ENCODE measurements around the gene GJC2.
"Not testable (repeated sequence)": the region's sequence is repeated elsewhere in the genome, so short reads cannot be mapped to it uniquely, and the experiment has no call there.

The GJC2 gene

GRCh38 chr1:228163776-228164519, 14.2 kb downstream of the GJC2 start:
- no peaks in the 10 kb centered on the region for H3K36me3 Mint-ChIP-seq (ENCODE audit: low read depth)
- no peak for DNase-seq
- H3K27ac Mint-ChIP-seq = peak overlapping the region; percentile 96
- H3K4me1 Mint-ChIP-seq = peaks cover 34% of the 10 kb centered on the region
- no peaks in the 10 kb centered on the region for H3K9me3 Mint-ChIP-seq
- H3K4me3 Mint-ChIP-seq = peak overlapping the region; percentile 86
- no peaks in the 10 kb centered on the region for H3K27me3 Mint-ChIP-seq
- no peak for ATAC-seq

DNA sequence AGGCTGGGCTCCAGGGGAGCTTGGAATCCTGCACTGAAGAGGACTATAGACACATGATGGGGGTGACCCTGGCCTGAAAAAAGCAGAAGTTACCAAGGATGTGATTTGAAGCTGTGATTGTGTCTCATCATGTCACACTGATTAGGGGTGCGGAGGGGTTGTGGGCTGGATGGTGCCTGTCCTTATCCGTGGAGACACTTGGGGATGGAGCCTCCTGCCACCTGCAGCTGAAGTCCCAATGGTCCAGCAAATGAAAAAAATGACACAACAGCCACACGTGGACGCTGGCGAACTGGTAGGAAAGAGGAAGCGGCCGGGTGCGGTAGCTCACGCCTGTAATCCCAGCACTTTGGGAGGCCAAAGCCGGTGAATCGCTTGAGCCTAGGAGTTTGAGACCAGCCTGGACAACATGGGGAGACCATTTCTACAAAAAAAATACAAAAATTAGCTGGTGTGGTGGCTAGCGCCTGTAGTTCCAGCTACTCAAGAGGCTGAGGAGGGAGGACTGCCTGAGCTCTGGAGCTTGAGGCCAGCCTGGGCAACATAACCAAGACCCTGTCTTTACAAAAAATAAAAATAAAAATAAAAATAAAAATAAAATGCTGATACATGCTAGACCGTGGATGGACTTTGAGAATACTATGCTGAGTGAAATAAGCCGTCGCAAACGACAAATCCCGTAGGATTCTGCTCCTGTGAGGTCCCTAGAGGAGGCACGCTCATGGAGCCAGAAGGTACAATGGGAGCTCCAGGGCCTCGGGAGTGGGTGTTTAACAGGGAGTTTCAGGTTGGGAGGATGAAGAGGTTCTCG, 15.0 kb downstream of the GJC2 start:
- Mint-ChIP-seq H3K4me3 (peak overlapping the region; percentile 86), H3K9me3 (no peaks in the 10 kb centered on the region), H3K4me1 (peaks cover 34% of the 10 kb centered on the region), H3K36me3 (ENCODE audit: low read depth) (no peaks in the 10 kb centered on the region), H3K27ac (peak overlapping the region; percentile 96), H3K27me3 (no peaks in the 10 kb centered on the region)
- DNase-seq = no peak
- no peak for ATAC-seq

DNA sequence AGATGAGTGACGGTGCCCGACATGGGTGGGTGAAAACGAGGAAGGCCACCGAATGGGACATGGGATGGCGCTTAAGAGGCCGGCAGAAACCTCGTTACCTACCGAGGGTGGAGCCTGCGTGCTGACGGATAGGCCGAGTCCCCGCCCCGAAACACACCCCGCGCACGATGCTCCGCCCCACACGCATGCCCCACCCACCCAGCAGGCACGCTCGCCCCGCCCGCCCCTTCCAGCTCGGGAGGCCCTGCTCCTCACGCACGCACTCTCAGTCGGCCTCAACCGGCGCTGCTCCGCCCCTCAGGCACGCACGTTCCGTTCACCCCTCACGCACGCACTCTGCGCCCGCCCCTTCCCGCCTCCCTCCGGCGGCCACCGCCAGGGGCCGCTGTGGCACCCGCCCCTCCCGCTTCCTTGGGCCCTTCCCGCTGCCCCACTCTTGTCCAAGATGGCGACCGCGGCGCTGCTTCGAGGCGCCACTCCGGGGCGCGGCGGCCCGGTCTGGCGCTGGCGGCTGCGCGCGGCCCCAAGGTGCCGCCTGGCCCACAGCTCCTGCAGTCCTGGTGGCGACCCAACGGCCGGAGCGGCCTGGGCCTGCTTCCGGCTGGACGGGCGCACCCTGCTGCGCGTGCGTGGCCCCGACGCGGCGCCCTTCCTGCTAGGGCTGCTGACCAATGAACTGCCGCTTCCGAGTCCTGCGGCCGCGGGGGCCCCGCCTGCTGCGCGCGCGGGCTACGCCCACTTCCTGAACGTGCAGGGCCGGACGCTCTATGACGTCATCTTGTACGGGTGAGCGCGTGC, 15.8 kb downstream of the GJC2 start, which contains the start of gene IBA57:
Gene IBA57, plus strand, starts transcription at position 433 of the 798 bp plus-strand sequence. Its CDS starts 13 bp downstream, at position 446.
- Mint-ChIP-seq H3K27me3 (no peaks in the 10 kb centered on the region), H3K4me3 (peak within 1 kb of the TSS; percentile 86), H3K36me3 (ENCODE audit: low read depth) (no peaks in the 10 kb centered on the region), H3K27ac (peak within 1 kb of the TSS; percentile 96), H3K4me1 (peaks cover 34% of the 10 kb centered on the region), H3K9me3 (no peaks in the 10 kb centered on the region)
- DNase-seq (peak; percentile 99), ATAC-seq (peak; percentile 89)

DNA sequence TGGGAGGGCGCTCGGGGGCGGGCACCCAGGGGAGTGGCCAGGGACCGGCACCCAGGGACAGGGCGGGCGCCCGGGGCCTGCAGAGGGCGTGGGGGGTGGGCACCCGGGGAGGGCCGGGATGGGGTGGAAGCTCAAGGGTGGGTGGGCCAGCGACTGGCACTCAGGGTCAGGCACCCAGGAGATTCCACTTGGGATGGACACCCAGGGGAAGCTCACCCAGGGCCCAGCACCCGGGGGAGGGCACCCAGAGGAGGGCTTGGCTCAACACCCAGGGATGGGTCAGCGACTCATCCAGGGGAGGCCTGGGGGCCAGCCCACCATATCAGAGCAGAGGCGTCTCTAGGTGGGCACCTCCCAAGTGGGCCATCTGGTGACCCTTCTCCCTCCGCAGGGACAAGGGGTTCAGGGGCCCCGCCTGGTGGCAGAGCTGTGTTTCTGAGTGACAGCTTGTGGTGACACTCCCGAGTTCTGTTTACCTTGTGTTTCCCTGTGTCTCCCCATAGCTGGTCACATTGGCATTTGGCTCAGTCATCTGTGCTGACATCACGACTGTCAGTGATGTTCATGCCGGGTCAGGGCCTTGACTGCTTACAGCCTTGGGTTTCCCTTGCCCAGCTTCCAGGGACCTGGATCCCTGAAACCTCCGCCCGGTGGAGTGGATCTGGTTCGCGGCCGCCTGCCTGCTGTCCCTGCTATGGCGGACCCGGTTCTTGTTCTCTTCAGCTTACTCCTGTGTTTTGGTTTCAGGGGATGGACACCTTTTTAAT, 16.6 kb downstream of the GJC2 start:
- peak; percentile 80 for ATAC-seq
- H3K9me3 Mint-ChIP-seq = no peaks in the 10 kb centered on the region
- H3K4me1 Mint-ChIP-seq = peaks cover 34% of the 10 kb centered on the region
- no peaks in the 10 kb centered on the region for H3K36me3 Mint-ChIP-seq (ENCODE audit: low read depth)
- H3K27ac Mint-ChIP-seq = peak overlapping the region; percentile 68
- no peaks in the 10 kb centered on the region for H3K27me3 Mint-ChIP-seq
- peak overlapping the region; percentile 86 for H3K4me3 Mint-ChIP-seq
- DNase-seq = peak; percentile 62

DNA sequence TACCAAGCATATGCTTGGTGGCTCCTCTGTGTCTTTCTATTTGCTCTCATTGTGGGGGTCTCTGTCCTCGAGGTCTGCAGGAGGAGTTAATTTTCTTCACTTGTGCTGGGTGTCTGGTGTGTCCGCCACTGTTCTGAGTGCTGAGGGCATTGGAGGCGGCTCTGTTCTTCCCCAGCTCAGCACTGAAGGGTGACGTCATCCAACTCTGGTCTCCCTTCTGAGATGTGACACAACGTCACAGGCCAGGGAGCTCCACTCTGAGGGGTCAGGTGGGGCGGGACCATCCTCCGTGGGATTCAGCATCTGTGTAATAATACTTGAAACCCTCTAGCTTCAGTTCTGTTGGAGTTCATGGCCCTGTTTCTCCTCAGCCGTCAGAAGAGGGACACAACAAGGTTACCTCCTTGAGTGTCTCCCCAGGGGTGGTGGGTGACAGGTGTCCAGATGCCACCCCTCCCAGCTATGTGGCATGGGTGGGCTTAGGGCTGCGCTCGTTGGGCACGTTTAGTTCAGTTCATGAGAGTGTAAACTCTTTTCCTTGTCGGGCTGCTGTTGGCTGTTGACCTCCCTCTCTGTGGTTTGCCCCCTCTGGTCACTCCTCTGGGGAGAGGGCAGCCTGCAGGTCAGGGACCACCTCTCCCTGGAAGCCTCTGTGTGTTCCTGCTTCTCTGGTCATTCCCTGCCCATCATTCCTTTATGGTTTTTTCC, 19.0 kb downstream of the GJC2 start:
- H3K4me3 Mint-ChIP-seq = no peak overlapping the region

GRCh38 chr1:228169345-228169744, 19.6 kb downstream of the GJC2 start:
- ATAC-seq = no peak
- Mint-ChIP-seq H3K36me3 (ENCODE audit: low read depth) (no peaks in the 10 kb centered on the region), H3K4me3 (no peak overlapping the region), H3K27ac (no peak overlapping the region), H3K27me3 (no peaks in the 10 kb centered on the region), H3K4me1 (peaks cover 20% of the 10 kb centered on the region), H3K9me3 (no peaks in the 10 kb centered on the region)
- no peak for DNase-seq

More for the DNA sequence above, 19.0 kb downstream of the GJC2 start:
- H3K27me3 Mint-ChIP-seq = no peaks in the 10 kb centered on the region
- no peak for DNase-seq
- no peaks in the 10 kb centered on the region for H3K36me3 Mint-ChIP-seq (ENCODE audit: low read depth)
- H3K4me1 Mint-ChIP-seq = peaks cover 26% of the 10 kb centered on the region
- H3K9me3 Mint-ChIP-seq = no peaks in the 10 kb centered on the region
- no peak overlapping the region for H3K27ac Mint-ChIP-seq
- no peak for ATAC-seq

DNA sequence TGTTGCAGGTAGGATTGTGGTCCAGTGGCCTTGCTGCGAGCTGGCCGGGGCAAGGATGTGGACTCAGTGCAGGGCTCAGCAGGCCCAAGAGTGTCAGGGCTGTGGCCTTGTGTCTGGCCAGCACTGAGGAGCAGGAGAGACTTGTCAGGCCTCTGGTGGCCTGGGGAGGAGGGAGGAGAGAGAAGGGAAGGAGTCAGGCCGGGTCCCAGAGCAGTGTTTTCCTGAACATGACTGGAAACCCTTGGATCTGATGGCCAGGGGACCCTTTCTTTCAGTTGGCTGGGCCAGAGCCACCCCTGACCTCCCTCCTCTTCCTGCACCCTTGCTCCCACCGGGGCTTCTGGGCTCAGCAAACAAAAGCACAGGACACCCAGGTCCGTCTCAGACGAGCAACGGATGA, 20.9 kb downstream of the GJC2 start:
- Mint-ChIP-seq H3K27ac (no peak overlapping the region), H3K9me3 (no peaks in the 10 kb centered on the region), H3K4me1 (peaks cover 12% of the 10 kb centered on the region), H3K4me3 (no peak overlapping the region), H3K27me3 (no peaks in the 10 kb centered on the region), H3K36me3 (ENCODE audit: low read depth) (no peaks in the 10 kb centered on the region)
- ATAC-seq (no peak), DNase-seq (no peak)

- H3K4me3 Mint-ChIP-seq = no peak overlapping the region
- DNase-seq (no peak), ATAC-seq (no peak)
- no peaks in the 10 kb centered on the region for H3K9me3 Mint-ChIP-seq
- no peaks in the 10 kb centered on the region for H3K27me3 Mint-ChIP-seq
- H3K36me3 Mint-ChIP-seq (ENCODE audit: low read depth) = no peaks in the 10 kb centered on the region
- no peak overlapping the region for H3K27ac Mint-ChIP-seq
- peaks cover 12% of the 10 kb centered on the region for H3K4me1 Mint-ChIP-seq
Measured at GRCh38 chr1:228171221-228171891, 21.6 kb downstream of the GJC2 start.

DNA sequence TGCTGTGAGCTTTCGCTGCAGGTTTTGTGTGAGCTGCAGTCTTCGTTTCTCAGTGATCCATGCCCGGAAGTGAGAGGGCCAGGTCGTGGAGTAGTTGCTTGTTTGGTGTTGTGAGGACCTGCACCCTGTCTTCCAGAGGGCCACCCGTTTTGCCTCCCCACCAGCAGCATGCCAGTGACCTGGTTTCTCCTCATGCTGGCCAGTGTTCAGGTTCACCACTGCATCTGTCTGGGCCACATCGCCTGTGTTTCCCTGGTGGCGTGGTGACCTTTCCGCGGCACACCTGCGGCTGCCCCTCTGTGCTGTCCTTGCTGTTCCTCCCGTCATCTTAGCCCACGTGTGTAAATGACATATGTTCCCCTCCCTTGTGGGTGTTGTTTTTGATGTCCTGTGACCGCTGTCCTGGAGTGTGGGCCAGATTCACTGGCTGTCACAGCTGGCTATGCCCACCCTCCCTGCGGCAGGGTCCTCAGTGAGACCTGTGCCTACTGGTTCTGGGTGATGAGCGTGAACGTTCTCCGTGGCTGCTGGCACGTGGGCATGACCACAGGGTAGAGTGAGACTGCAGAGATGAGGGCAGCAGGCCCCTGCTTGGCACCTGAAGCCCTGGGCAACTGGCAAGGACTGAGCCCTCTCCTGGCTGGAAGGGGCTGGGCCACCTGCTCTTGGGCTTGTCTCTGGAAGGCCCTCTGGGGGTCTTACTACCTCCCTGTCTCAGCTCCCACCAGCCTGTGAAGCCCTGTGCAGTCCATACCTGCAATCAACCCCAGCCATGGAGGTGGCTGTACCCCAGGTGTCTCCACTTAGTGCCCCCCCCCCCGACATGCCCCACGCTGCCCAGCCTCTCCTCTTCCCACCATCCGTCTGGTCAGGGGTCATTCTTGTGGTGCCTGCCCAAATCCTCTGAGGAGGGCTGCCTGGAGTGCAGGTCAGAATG, 23.1 kb downstream of the GJC2 start:
- no peak for ATAC-seq
- no peak overlapping the region for H3K27ac Mint-ChIP-seq

DNA sequence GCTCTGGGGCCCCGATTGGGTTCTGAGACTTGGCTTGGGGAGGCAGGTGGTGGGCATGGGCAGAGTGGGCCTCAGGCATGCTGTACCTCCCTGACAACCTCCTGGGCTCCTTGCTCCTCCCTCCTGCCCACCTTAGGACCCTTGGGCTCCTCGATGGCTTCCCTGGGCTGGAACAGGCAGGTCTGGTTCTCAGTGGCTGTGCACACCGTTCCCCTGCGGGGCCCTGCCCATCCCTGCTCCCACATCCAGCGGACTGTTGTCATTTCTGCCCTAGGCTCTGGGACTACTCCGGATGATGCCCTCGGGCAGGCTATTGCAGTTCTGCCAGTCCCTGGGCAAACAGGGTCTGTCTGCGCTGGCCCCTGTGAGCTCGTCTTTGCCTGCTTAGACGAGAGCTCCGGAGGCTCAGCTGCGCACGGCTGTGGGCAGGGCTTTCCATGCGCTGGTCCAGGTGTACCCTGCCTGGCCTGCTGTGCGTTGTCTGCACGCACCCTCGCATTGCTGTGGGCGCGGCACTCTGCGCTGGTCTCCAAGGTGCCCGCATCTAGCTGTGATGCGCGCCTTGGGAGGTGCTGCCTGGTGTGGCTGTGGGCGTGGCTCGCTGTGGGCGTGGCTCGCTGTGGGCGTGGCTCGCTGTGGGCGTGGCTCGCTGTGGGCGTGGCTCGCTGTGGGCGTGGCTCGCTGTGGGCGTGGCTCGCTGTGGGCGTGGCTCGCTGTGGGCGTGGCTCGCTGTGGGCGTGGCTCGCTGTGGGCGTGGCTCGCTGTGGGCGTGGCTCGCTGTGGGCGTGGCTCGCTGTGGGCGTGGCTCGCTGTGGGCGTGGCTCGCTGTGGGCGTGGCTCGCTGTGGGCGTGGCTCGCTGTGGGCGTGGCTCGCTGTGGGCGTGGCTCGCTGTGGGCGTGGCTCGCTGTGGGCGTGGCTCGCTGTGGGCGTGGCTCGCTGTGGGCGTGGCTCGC, 24.1 kb downstream of the GJC2 start:
- not testable (repeated sequence) for H3K27me3 Mint-ChIP-seq; H3K27ac Mint-ChIP-seq; ATAC-seq; H3K9me3 Mint-ChIP-seq; H3K4me3 Mint-ChIP-seq; DNase-seq; H3K4me1 Mint-ChIP-seq; H3K36me3 Mint-ChIP-seq (ENCODE audit: low read depth)

More for the DNA sequence above, 23.1 kb downstream of the GJC2 start:
- Mint-ChIP-seq H3K27me3 (no peaks in the 10 kb centered on the region), H3K4me1 (peaks cover 1% of the 10 kb centered on the region), H3K36me3 (ENCODE audit: low read depth) (no peaks in the 10 kb centered on the region), H3K4me3 (no peak overlapping the region), H3K9me3 (no peaks in the 10 kb centered on the region)
- no peak for DNase-seq

- ATAC-seq (peak; percentile 24), DNase-seq (no peak)
- Mint-ChIP-seq H3K4me1 (no peaks in the 10 kb centered on the region), H3K4me3 (no peak overlapping the region), H3K9me3 (no peaks in the 10 kb centered on the region), H3K27me3 (no peaks in the 10 kb centered on the region), H3K27ac (no peak overlapping the region), H3K36me3 (ENCODE audit: low read depth) (no peaks in the 10 kb centered on the region)
Measured at GRCh38 chr1:228174482-228175315, 25.0 kb downstream of the GJC2 start.
